Hematopoietic multipotent progenitor cell treated with erythropoietin and hydrocortisone succinate and interleukin-3 and kit ligand, for 4 days (in vitro differentiated cells): ENCODE results near the gene TNNC1.

Experiments used
- DNase-seq: peaks from one replicate; pipeline ENCODE4 v3.0.0-alpha.2; 2015

The TNNC1 gene

DNA sequence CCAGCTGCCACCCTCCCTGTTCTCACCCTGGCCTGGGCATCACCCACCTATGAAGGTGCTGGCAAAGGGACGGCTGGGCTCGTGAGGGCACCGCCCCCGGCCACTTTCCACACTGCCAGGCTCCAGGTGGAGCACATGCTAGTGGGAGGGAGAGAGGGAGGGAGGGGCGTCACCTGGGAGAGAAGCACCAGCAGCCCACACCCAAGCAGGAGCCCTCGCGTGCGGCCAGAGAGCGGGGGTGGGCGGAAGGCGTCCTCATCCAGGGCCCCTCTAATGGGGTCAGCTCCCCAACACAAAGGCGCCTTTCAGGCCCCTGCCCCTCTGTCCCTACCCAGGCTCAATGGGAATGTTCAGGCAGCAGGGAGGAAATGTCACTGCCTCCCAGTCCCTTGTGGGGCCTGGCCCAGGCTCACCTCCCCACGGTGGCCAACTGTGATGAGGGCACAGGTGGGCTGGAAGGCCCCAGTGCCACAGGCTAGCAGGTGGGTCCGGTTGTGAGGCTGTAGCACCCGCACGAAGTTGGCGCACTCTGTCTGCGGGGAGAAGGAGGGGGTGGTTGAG lies 12.0 kb downstream of the TNNC1 start:
- DNase-seq, result no peak

- DNase-seq, result no peak
Observed at GRCh38 chr3:52441091-52441771, 12.6 kb downstream of the TNNC1 start.

- DNase-seq, result no peak
Observed at GRCh38 chr3:52440671-52441070, 13.2 kb downstream of the TNNC1 start.

DNA sequence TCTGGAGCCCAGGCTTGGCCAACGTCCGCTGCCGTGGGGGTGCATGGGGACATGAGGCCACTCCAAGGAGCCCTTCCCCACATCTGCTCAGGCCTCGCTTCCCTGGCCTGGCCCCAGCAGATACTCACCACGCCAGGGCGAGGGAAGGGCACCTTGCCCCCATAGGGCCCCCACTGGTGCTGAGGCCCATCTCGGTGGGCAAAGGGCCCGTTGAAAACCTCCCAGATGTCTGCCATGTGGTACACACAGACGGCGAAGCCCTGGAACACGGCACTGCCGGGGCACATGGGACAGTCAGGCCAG lies 13.6 kb downstream of the TNNC1 start:
- no peak for DNase-seq

- DNase-seq, result no peak
Observed at GRCh38 chr3:52439426-52440248, 14.2 kb downstream of the TNNC1 start.

DNA sequence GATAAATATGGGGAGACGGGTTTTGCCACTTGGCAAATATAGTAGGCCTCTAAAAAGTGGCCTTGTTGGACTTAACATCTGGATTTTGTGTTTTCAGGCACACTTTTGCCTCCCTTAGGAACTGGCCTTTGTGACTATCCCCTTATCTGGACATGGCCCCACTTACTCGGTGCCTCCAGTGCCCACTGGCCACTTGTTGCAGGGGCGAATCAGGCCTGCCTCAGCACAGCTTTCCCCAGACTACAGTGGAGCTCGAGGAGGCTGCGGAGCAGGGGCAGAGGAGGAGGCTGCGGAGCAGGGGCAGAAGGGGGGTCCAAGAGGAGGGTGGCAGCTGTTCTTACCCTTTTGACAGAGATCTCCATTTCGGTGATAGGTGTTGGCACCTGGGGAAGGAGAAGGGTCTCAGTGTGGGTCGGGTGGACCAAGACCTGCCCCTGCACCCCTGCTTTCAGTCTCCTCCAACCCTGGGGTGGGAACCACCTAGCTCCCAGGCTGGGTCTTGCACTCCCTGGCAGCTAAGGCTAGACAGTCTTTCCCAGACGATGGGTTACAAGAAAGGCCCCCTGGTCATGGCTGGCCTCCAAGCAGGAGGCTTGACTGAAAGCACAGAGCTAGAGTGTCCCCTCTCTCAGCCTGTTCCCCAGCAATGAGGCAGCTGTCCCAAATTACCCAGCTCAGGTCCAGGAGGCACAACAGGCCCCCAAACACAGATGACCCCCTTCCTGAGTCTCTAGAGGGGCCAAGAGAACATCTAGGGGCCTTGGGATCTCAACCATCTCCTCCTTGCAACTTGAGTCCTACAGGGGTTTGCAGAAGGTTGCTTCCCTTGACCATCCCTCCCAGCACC lies 15.0 kb downstream of the TNNC1 start:
- DNase-seq, result no peak

GRCh38 chr3:52438104-52438376 lies 15.8 kb downstream of the TNNC1 start:
- no peak for DNase-seq

GRCh38 chr3:52437326-52438103 lies 16.3 kb downstream of the TNNC1 start:
- DNase-seq, result no peak

GRCh38 chr3:52436500-52437149 lies 17.2 kb downstream of the TNNC1 start:
- no peak for DNase-seq

GRCh38 chr3:52435246-52436101 lies 18.4 kb downstream of the TNNC1 start:
- DNase-seq, result no peak

GRCh38 chr3:52434491-52435115 lies 19.2 kb downstream of the TNNC1 start:
- no peak for DNase-seq

- peak; percentile 48 for DNase-seq
Observed at GRCh38 chr3:52433996-52434479, 19.8 kb downstream of the TNNC1 start.

GRCh38 chr3:52433328-52433995 lies 20.4 kb downstream of the TNNC1 start:
- DNase-seq, result no peak

DNA sequence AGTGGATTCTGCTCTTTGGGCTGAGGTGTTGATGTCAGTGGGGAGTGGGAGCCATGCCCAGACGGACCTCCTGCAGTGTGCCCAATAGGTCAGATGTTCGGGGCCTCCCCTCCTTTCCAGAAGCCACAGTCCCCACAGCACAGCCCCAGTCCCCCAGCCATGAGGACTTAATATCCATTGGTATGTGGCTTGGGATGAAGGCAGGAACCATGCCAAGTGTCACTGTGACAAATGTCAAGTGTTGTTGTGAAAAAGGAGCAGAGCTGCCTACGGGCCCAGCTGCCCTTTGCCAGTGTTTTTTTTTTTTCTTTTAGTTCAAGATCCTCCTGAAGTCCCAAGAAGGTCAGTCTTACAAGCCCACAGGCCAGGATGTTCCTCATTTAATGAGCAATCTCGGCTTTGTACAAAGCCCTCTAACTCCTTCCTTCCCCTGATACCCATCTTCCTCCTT lies 21.1 kb downstream of the TNNC1 start:
- DNase-seq, result no peak

DNA sequence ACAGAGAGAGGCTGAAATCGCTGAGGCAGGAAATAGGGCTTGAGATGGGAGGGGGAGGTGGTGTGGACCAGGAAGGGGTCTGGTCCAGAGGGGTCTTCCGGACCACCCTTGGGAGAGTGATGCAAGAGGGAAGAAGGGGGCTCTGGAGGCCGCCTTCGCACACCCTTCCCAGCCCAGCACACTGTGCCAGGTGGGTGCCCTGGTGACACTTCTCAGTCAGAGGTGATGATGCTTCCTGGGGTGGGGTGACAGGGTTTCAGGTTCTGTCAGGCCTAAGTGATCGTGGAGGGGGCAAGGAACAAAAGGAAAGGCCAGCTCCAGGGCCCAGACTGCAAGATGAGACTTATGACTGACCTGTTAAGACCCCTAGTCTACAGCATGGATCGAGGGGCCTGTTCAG lies 21.6 kb downstream of the TNNC1 start:
- no peak for DNase-seq

- DNase-seq, result no peak
Observed at GRCh38 chr3:52431459-52432223, 22.2 kb downstream of the TNNC1 start.

DNA sequence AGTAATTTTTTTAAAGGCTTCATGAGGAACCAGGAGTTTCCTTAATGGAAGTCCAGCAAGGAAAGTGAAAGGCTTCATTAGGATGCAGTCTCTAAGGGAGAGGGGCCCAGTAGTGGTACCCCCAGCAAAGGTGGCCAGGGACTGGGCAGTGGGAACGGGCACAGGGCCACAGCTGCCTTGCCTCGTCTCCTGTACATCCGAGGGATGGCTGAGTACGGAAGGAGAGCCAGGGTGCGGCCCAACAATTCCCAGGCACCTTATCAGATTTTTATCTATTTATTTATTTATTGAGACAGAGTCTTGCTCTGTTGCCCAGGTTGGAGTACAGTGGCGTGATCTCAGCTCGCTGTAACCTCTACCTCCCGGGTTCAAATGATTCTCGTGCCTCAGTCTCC lies 23.4 kb downstream of the TNNC1 start:
- no peak for DNase-seq

GRCh38 chr3:52429779-52430415 lies 23.9 kb downstream of the TNNC1 start:
- DNase-seq, result no peak

GRCh38 chr3:52429031-52429430 lies 24.8 kb downstream of the TNNC1 start:
- DNase-seq, result no peak
